Panc1 (cell line): ENCODE measurements around the gene ORC3.

Experiments used
- POLR2AphosphoS5 ChIP-seq: IDR thresholded peaks from 2 replicates; pipeline ENCODE4 v1.6.1; 2012; ENCODE audit warnings: mild to moderate bottlenecking, low read depth, low read length, moderate library complexity
- TCF7L2 ChIP-seq: IDR thresholded peaks from 2 replicates; pipeline ENCODE4 v1.6.1; 2011; ENCODE audit warnings: mild to moderate bottlenecking, low read depth, low read length, inconsistent platforms
- TF ChIP-seq, protein P1 (sequence below): fragments of 450-650 bp; IDR thresholded peaks from 2 replicates; pipeline ENCODE4 v1.5.1; 2017; ENCODE audit warnings: mild to moderate bottlenecking
- TF ChIP-seq, protein P2 (sequence below), 2 experiments: IDR thresholded peaks; 2 replicates each; pipeline ENCODE4 v1.6.1; 2011 to 2012; ENCODE audit warnings: low read depth in 2 of 2, control low read depth in 1 of 2, low read length in 1 of 2, mild to moderate bottlenecking in 1 of 2, moderate library complexity in 1 of 2; ENCODE audit not compliant: insufficient read depth in 1 of 2

DNA sequence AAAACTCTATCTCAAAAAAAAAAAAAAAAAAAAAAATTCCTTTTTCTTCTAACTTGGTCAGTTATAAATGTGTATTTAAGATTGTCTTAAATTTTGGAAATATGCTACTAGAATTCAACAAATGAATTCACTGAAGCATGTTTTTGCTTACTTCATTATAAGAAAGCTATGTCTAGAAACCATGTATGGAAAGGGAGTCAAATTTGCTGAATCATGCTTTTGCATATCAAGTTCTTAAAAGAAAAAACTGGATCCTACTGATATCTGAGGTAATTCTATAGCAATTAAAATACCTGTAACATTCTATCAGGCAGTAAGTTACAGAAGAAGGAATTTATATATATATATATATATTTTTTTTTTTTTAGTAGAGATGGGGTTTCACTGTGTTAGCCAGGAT is 84.4 kb downstream of the ORC3 start:
- TF ChIP-seq, protein P1, sequence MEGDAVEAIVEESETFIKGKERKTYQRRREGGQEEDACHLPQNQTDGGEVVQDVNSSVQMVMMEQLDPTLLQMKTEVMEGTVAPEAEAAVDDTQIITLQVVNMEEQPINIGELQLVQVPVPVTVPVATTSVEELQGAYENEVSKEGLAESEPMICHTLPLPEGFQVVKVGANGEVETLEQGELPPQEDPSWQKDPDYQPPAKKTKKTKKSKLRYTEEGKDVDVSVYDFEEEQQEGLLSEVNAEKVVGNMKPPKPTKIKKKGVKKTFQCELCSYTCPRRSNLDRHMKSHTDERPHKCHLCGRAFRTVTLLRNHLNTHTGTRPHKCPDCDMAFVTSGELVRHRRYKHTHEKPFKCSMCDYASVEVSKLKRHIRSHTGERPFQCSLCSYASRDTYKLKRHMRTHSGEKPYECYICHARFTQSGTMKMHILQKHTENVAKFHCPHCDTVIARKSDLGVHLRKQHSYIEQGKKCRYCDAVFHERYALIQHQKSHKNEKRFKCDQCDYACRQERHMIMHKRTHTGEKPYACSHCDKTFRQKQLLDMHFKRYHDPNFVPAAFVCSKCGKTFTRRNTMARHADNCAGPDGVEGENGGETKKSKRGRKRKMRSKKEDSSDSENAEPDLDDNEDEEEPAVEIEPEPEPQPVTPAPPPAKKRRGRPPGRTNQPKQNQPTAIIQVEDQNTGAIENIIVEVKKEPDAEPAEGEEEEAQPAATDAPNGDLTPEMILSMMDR, result no peak
- TF ChIP-seq, protein P2, sequence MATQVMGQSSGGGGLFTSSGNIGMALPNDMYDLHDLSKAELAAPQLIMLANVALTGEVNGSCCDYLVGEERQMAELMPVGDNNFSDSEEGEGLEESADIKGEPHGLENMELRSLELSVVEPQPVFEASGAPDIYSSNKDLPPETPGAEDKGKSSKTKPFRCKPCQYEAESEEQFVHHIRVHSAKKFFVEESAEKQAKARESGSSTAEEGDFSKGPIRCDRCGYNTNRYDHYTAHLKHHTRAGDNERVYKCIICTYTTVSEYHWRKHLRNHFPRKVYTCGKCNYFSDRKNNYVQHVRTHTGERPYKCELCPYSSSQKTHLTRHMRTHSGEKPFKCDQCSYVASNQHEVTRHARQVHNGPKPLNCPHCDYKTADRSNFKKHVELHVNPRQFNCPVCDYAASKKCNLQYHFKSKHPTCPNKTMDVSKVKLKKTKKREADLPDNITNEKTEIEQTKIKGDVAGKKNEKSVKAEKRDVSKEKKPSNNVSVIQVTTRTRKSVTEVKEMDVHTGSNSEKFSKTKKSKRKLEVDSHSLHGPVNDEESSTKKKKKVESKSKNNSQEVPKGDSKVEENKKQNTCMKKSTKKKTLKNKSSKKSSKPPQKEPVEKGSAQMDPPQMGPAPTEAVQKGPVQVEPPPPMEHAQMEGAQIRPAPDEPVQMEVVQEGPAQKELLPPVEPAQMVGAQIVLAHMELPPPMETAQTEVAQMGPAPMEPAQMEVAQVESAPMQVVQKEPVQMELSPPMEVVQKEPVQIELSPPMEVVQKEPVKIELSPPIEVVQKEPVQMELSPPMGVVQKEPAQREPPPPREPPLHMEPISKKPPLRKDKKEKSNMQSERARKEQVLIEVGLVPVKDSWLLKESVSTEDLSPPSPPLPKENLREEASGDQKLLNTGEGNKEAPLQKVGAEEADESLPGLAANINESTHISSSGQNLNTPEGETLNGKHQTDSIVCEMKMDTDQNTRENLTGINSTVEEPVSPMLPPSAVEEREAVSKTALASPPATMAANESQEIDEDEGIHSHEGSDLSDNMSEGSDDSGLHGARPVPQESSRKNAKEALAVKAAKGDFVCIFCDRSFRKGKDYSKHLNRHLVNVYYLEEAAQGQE (IDR thresholded peaks at IDR 0.05; ENCODE audit: insufficient read depth in 1 of 2, low read depth in 2 of 2, low read length in 1 of 2), result no peak
- TF ChIP-seq POLR2AphosphoS5 (no peak), TCF7L2 (no peak)
